ENCODE measurements around the gene MAT1A. TPM values are rescaled to one million over a fixed set of nuclear protein-coding genes. Genes with fewer than 3 reads are reported as not detected.

MAT1A gene
- total RNA-seq, 5 donors from 2014 or later (not counting 1 experiment from before 2014, with no cell fraction given), result 0.23 to 0.33 (median 0.28) TPM; not detected in 2

DNA sequence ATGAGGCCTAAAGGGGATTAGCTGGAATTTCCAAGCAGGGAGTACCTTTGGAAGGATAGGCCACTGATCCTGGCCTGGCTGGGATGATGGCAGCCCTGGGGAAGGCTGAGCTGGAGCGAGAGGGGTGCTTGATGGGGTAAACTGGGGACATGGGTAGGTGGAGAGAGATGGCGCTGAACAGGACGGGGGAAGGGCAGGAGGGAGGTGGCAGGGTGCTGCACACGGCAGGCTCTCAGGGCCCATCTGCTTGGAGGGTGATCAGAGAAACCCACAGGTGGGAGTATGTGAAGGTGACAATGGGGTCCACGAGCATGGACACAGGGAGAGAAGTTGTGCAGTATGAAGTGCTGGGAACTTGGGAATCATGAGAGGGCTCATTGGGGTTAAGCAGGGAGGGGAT is 10.3 kb downstream of the MAT1A start:
- Mint-ChIP-seq H3K4me3 (no peak overlapping the region), H3K9me3 (no peaks in the 10 kb centered on the region), H3K27me3 (peaks cover 0 to 5% of the 10 kb centered on the region in 2 donors), H3K36me3 (no peaks in the 10 kb centered on the region), H3K4me1 (no peaks in the 10 kb centered on the region), H3K27ac (no peak overlapping the region)
- H3K27me3 ChIP-seq (replicated peaks in 1 of 2; ENCODE audit: control insufficient read depth in 2 of 2, extremely low read depth in 1 of 2, insufficient read depth in 2 of 2, low read length in 1 of 2), result peaks cover 0 to 14% of the 10 kb centered on the region in 2 experiments
- WGBS (ENCODE audit: insufficient coverage), result 74% methylated on average over 5 of the region's 5 CpGs
- H3K36me3 ChIP-seq (ENCODE audit: control insufficient read depth in 2 of 2, extremely low read depth in 1 of 2, insufficient read depth in 1 of 2, low read length in 1 of 2), result no peaks in the 10 kb centered on the region
- ATAC-seq (replicated peaks in 1 of 4) (no peak), DNase-seq (no peak)
- no peaks in the 10 kb centered on the region for H3K9me3 ChIP-seq
- no peak overlapping the region for H3K27ac ChIP-seq (ENCODE audit: low read length)
- H3K4me3 ChIP-seq (ENCODE audit: control insufficient read depth in 1 of 2, extremely low read depth in 1 of 2, low read length in 1 of 2), result no peak overlapping the region
- H3K4me1 ChIP-seq (ENCODE audit: control insufficient read depth in 1 of 2, extremely low read depth in 1 of 2, insufficient read depth in 2 of 2, low read length in 2 of 2), result no peaks in the 10 kb centered on the region
- ChIA-PET CTCF (no interaction called here), POLR2A (no interaction called here)

DNA sequence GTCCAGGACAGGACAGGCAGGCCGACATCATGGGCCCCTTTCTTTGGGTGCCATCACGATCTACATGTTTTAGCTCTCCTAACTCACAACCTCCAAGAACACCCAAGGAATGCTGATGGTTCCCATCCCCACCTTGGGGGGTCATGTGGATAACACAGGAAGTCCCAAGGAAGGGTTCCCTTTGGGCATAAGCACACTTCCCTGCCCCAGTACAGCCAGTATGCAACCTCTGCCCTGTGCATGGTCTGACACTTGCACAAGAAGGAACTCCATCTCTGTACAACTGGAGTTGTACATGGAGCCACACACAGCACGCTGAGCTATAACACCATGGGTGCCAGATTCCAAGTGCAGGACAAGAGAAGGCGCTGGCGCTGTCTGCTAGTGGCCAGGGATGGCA is 11.0 kb downstream of the MAT1A start:
- ChIA-PET POLR2A (no interaction called here), CTCF (no interaction called here)
- peaks cover 0 to 9% of the 10 kb centered on the region in 2 experiments for H3K27me3 ChIP-seq (replicated peaks in 1 of 2; ENCODE audit: control insufficient read depth in 2 of 2, extremely low read depth in 1 of 2, insufficient read depth in 2 of 2, low read length in 1 of 2)
- no peak overlapping the region for H3K4me3 ChIP-seq (ENCODE audit: control insufficient read depth in 1 of 2, extremely low read depth in 1 of 2, low read length in 1 of 2)
- Mint-ChIP-seq H3K4me1 (no peaks in the 10 kb centered on the region), H3K27ac (no peak overlapping the region), H3K27me3 (peaks cover 0 to 4% of the 10 kb centered on the region in 2 donors), H3K4me3 (no peak overlapping the region), H3K9me3 (no peaks in the 10 kb centered on the region), H3K36me3 (no peaks in the 10 kb centered on the region)
- H3K4me1 ChIP-seq (ENCODE audit: control insufficient read depth in 1 of 2, extremely low read depth in 1 of 2, insufficient read depth in 2 of 2, low read length in 2 of 2), result no peaks in the 10 kb centered on the region
- no peaks in the 10 kb centered on the region for H3K9me3 ChIP-seq
- no peaks in the 10 kb centered on the region for H3K36me3 ChIP-seq (ENCODE audit: control insufficient read depth in 2 of 2, extremely low read depth in 1 of 2, insufficient read depth in 1 of 2, low read length in 1 of 2)
- no peak for DNase-seq
- H3K27ac ChIP-seq (ENCODE audit: low read length), result no peak overlapping the region
- WGBS (ENCODE audit: insufficient coverage), result 92% methylated on average over 3 of the region's 5 CpGs
- ATAC-seq (replicated peaks in 1 of 4), result no peak

DNA sequence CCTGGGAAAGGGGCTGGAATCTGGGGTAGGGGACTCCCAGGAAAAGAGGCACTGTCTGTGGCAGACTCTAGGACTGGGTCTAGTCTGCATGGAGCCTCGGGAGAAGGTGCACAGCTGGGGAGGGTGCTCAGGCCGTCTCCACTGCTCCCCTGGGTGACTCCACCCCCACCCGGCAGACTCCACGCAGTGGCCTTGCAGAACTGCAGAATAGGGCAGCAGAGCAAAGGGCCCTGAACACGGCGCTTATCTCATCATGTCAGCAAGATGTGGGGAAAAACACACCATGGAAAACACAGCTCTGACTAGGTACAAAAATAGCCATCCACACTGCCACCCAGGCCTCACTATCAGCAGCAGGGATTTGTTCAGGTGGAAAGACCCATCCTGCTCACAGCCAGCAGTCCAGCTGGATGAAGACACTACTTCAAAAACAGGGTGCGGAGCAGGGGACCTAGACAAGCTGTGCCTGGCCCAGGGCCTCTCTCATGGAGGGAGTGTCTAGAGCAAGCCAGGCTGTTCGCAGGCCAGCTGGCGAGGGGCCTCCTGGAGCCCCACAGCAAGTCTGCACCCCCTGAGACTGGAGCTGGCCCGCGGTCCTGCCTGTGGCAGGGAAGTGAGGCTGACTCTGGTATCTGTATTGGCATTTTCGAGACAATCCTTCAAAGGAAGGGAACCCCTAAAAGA is 11.7 kb downstream of the MAT1A start:
- Histone ChIP-seq H3K4me1 (ENCODE audit: control insufficient read depth in 1 of 2, extremely low read depth in 1 of 2, insufficient read depth in 2 of 2, low read length in 2 of 2) (no peaks in the 10 kb centered on the region), H3K36me3 (ENCODE audit: control insufficient read depth in 2 of 2, extremely low read depth in 1 of 2, insufficient read depth in 1 of 2, low read length in 1 of 2) (no peaks in the 10 kb centered on the region), H3K27ac (ENCODE audit: low read length) (no peak overlapping the region), H3K27me3 (replicated peaks in 1 of 2; ENCODE audit: control insufficient read depth in 2 of 2, extremely low read depth in 1 of 2, insufficient read depth in 2 of 2, low read length in 1 of 2) (peaks cover 0 to 7% of the 10 kb centered on the region in 2 experiments), H3K9me3 (no peaks in the 10 kb centered on the region), H3K4me3 (ENCODE audit: control insufficient read depth in 1 of 2, extremely low read depth in 1 of 2, low read length in 1 of 2) (no peak overlapping the region)
- DNase-seq (no peak), ATAC-seq (replicated peaks in 1 of 4) (no peak)
- Mint-ChIP-seq H3K36me3 (no peaks in the 10 kb centered on the region), H3K4me3 (no peak overlapping the region), H3K9me3 (no peaks in the 10 kb centered on the region), H3K27me3 (no peaks in the 10 kb centered on the region), H3K4me1 (no peaks in the 10 kb centered on the region), H3K27ac (no peak overlapping the region)
- POLR2A ChIA-PET, result no interaction called here
- WGBS (ENCODE audit: insufficient coverage), result 74% methylated on average over 9 of the region's 12 CpGs
- CTCF ChIA-PET, result no interaction called here

DNA sequence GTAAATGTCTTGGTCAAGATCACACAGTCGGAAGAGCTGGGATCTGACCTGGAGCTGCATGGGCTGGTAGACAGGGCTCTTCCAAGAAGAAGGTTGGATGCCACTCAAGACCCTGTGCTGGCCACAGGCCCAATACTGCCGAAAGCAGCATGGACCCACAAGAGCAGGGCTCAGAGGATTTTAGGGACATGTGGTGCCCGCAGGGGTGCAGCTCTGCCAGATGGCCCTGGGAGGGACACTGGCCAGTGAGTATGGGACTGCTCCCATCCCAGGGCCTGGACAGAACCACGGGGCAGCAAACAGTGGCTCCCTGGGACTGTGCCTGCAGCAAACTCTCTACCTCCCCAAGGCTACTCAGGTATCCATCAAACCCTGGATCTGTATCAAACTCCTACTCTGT is 12.4 kb downstream of the MAT1A start:
- Mint-ChIP-seq H3K4me1 (no peaks in the 10 kb centered on the region), H3K36me3 (no peaks in the 10 kb centered on the region), H3K4me3 (no peak overlapping the region), H3K9me3 (no peaks in the 10 kb centered on the region), H3K27ac (no peak overlapping the region), H3K27me3 (no peaks in the 10 kb centered on the region)
- WGBS (ENCODE audit: insufficient coverage), result 74% methylated on average over 4 of the region's 4 CpGs
- Histone ChIP-seq H3K4me1 (ENCODE audit: control insufficient read depth in 1 of 2, extremely low read depth in 1 of 2, insufficient read depth in 2 of 2, low read length in 2 of 2) (no peaks in the 10 kb centered on the region), H3K9me3 (no peaks in the 10 kb centered on the region), H3K36me3 (ENCODE audit: control insufficient read depth in 2 of 2, extremely low read depth in 1 of 2, insufficient read depth in 1 of 2, low read length in 1 of 2) (no peaks in the 10 kb centered on the region), H3K27me3 (replicated peaks in 1 of 2; ENCODE audit: control insufficient read depth in 2 of 2, extremely low read depth in 1 of 2, insufficient read depth in 2 of 2, low read length in 1 of 2) (peaks cover 0 to 14% of the 10 kb centered on the region in 2 experiments), H3K4me3 (ENCODE audit: control insufficient read depth in 1 of 2, extremely low read depth in 1 of 2, low read length in 1 of 2) (no peak overlapping the region), H3K27ac (ENCODE audit: low read length) (no peak overlapping the region)
- ATAC-seq (replicated peaks in 1 of 4) (no peak), DNase-seq (no peak)
- CTCF ChIA-PET, result no interaction called here
- POLR2A ChIA-PET, result no interaction called here

DNA sequence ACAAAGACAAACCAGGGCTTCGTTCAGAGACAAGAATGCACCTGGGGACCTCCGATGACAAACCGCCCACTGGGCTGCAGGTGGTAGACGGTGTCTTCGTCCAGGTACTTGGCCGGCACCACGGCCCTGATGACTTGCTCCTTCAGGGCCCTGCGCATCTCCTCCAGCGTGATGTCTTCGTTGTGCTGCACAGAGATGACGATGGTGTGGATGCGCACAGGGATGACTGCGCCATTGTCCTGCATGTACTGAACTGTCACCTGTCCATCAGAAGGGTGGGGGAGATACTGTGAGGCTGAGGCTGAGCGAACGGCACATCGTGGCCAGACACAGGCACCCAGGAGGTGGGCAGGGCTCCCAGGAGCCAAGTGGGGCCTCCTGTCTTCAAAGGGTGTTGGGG is 13.1 kb downstream of the MAT1A start:
- Histone ChIP-seq H3K27ac (ENCODE audit: low read length) (no peak overlapping the region), H3K4me3 (ENCODE audit: control insufficient read depth in 1 of 2, extremely low read depth in 1 of 2, low read length in 1 of 2) (no peak overlapping the region), H3K27me3 (replicated peaks in 1 of 2; ENCODE audit: control insufficient read depth in 2 of 2, extremely low read depth in 1 of 2, insufficient read depth in 2 of 2, low read length in 1 of 2) (peaks cover 0 to 16% of the 10 kb centered on the region in 2 experiments), H3K4me1 (ENCODE audit: control insufficient read depth in 1 of 2, extremely low read depth in 1 of 2, insufficient read depth in 2 of 2, low read length in 2 of 2) (no peaks in the 10 kb centered on the region), H3K9me3 (no peaks in the 10 kb centered on the region), H3K36me3 (ENCODE audit: control insufficient read depth in 2 of 2, extremely low read depth in 1 of 2, insufficient read depth in 1 of 2, low read length in 1 of 2) (no peaks in the 10 kb centered on the region)
- ATAC-seq (replicated peaks in 1 of 4), result no peak
- Mint-ChIP-seq H3K27ac (no peak overlapping the region), H3K4me1 (no peaks in the 10 kb centered on the region), H3K4me3 (no peak overlapping the region), H3K27me3 (peaks cover under 1% of the 10 kb centered on the region in 2 donors), H3K36me3 (no peaks in the 10 kb centered on the region), H3K9me3 (no peaks in the 10 kb centered on the region)
- ChIA-PET POLR2A (no interaction called here), CTCF (no interaction called here)
- WGBS (ENCODE audit: insufficient coverage), result 87% methylated on average over 12 of the region's 16 CpGs
- no peak for DNase-seq

DNA sequence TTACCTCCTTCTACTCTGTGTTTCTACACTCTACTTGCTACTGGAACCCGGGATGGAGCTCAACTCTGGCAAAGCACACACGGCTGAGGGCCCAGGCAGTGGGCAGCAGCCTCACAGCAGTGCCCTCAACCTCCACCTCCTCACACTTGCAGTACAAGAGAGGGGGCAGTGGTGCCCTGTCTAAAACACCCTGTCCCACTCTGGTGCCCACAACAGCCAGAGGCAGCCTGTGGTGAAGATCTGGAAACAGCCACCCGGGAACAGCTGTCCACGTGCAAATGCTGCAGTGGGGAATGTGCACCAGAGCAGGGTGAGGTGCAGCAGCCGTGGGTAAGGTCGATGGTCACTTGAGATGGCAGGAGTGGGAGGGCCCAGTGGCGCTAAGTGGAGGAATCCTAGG is 13.7 kb downstream of the MAT1A start:
- ChIA-PET POLR2A (no interaction called here), CTCF (no interaction called here)
- H3K4me3 Mint-ChIP-seq, result no peak overlapping the region
- H3K27ac Mint-ChIP-seq, result no peak overlapping the region
- WGBS (ENCODE audit: insufficient coverage), result 63% methylated on average over 4 of the region's 7 CpGs
- Histone ChIP-seq H3K27ac (ENCODE audit: low read length) (no peak overlapping the region), H3K27me3 (replicated peaks in 1 of 2; ENCODE audit: control insufficient read depth in 2 of 2, extremely low read depth in 1 of 2, insufficient read depth in 2 of 2, low read length in 1 of 2) (peaks cover 0 to 18% of the 10 kb centered on the region in 2 experiments), H3K4me3 (ENCODE audit: control insufficient read depth in 1 of 2, extremely low read depth in 1 of 2, low read length in 1 of 2) (no peak overlapping the region), H3K4me1 (ENCODE audit: control insufficient read depth in 1 of 2, extremely low read depth in 1 of 2, insufficient read depth in 2 of 2, low read length in 2 of 2) (no peaks in the 10 kb centered on the region), H3K9me3 (no peaks in the 10 kb centered on the region), H3K36me3 (ENCODE audit: control insufficient read depth in 2 of 2, extremely low read depth in 1 of 2, insufficient read depth in 1 of 2, low read length in 1 of 2) (no peaks in the 10 kb centered on the region)
- H3K4me1 Mint-ChIP-seq, result no peaks in the 10 kb centered on the region
- H3K36me3 Mint-ChIP-seq, result no peaks in the 10 kb centered on the region
- ATAC-seq (replicated peaks in 1 of 4) (no peak), DNase-seq (no peak)
- H3K27me3 Mint-ChIP-seq, result peaks cover 4 to 5% of the 10 kb centered on the region in 2 donors
- no peaks in the 10 kb centered on the region for H3K9me3 Mint-ChIP-seq

DNA sequence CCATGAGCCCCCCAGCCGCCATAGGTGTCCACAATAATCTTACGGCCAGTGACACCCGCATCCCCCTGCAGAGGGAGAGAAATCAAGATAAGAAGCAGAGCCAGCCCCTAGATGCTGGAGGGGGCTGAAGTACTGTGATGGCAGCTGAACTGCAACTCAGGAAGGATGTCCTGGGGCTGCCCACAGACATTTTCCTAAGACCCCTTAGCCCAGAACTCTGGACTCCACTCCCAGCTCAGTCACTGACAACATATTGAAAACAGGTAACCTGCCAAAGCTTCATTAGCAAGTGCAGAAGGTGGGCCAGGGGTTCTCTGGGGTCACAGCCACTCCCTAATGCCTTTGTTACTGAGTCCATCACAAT is 14.3 kb downstream of the MAT1A start:
- no peak overlapping the region for H3K4me3 ChIP-seq (ENCODE audit: control insufficient read depth in 1 of 2, extremely low read depth in 1 of 2, low read length in 1 of 2)
- no peaks in the 10 kb centered on the region for H3K4me1 Mint-ChIP-seq
- H3K27ac ChIP-seq (ENCODE audit: low read length), result no peak overlapping the region
- H3K27ac Mint-ChIP-seq, result no peak overlapping the region
- H3K36me3 Mint-ChIP-seq, result no peaks in the 10 kb centered on the region
- POLR2A ChIA-PET, result no interaction called here
- DNase-seq (no peak), ATAC-seq (replicated peaks in 1 of 4) (no peak)
- H3K36me3 ChIP-seq (ENCODE audit: control insufficient read depth in 2 of 2, extremely low read depth in 1 of 2, insufficient read depth in 1 of 2, low read length in 1 of 2), result no peaks in the 10 kb centered on the region
- no peaks in the 10 kb centered on the region for H3K9me3 Mint-ChIP-seq
- H3K9me3 ChIP-seq, result no peaks in the 10 kb centered on the region
- H3K27me3 Mint-ChIP-seq, result peaks cover 4 to 5% of the 10 kb centered on the region in 2 donors
- H3K4me3 Mint-ChIP-seq, result no peak overlapping the region
- H3K4me1 ChIP-seq (ENCODE audit: control insufficient read depth in 1 of 2, extremely low read depth in 1 of 2, insufficient read depth in 2 of 2, low read length in 2 of 2), result no peaks in the 10 kb centered on the region
- WGBS (ENCODE audit: insufficient coverage), result 83% methylated on average over 1 of the region's 3 CpGs
- CTCF ChIA-PET, result no interaction called here
- peaks cover 0 to 16% of the 10 kb centered on the region in 2 experiments for H3K27me3 ChIP-seq (replicated peaks in 1 of 2; ENCODE audit: control insufficient read depth in 2 of 2, extremely low read depth in 1 of 2, insufficient read depth in 2 of 2, low read length in 1 of 2)

Measured in T-cell (primary cell).